GM12891 (cell line): ENCODE measurements around the gene ANKRD10.

Source experiments
- PAX5 ChIP-seq: IDR thresholded peaks from 2 replicates; pipeline ENCODE4 v1.6.1; 2011; ENCODE audit warnings: low read length, moderate library complexity, mild to moderate bottlenecking; ENCODE audit not compliant: insufficient read depth, severe bottlenecking
- POLR2A ChIP-seq: IDR thresholded peaks from 2 replicates; pipeline ENCODE4 v1.6.1; 2011; ENCODE audit warnings: low read depth, low read length, control low read depth
- POLR2AphosphoS5 ChIP-seq: IDR thresholded peaks from 2 replicates; pipeline ENCODE4 v1.6.1; 2011; ENCODE audit warnings: low read depth, low read length, control low read depth
- POU2F2 ChIP-seq: IDR thresholded peaks from 2 replicates; pipeline ENCODE4 v1.6.1; 2011; ENCODE audit warnings: low read depth, mild to moderate bottlenecking, control low read depth, low read length, moderate library complexity
- TAF1 ChIP-seq: IDR thresholded peaks from 2 replicates; pipeline ENCODE4 v1.6.1; 2011; ENCODE audit warnings: low read depth, low read length, control low read depth

GRCh38 chr13:110910013-110910890 is 4.6 kb downstream of the ANKRD10 start:
- TF ChIP-seq POLR2A (no peak), POLR2AphosphoS5 (no peak), PAX5 (no peak), TAF1 (no peak), POU2F2 (no peak)
